Ishikawa (cell line): Measurements from ENCODE around the gene UBE2H.

ENCODE experiments used
- EP300 ChIP-seq: IDR thresholded peaks from 2 replicates; pipeline ENCODE4 v1.6.1; 2012; ENCODE audit warnings: borderline replicate concordance
- MAX ChIP-seq: IDR thresholded peaks from 2 replicates; pipeline ENCODE4 v1.6.1; 2012
- NFIC ChIP-seq: IDR thresholded peaks from 2 replicates; pipeline ENCODE4 v1.6.1; 2012
- RAD21 ChIP-seq: IDR thresholded peaks from 2 replicates; pipeline ENCODE4 v1.6.1; 2012; ENCODE audit warnings: low read depth
- REST ChIP-seq: IDR thresholded peaks from 2 replicates; pipeline ENCODE4 v1.6.1; 2012; ENCODE audit warnings: low read depth, mild to moderate bottlenecking
- TAF1 ChIP-seq: IDR thresholded peaks from 2 replicates; pipeline ENCODE4 v1.6.1; 2012; ENCODE audit warnings: low read depth, mild to moderate bottlenecking
- USF1 ChIP-seq: IDR thresholded peaks from 2 replicates; pipeline ENCODE4 v1.6.1; 2012
- YY1 ChIP-seq: IDR thresholded peaks from 2 replicates; pipeline ENCODE4 v1.6.1; 2012; ENCODE audit warnings: low read depth
- ZBTB7A ChIP-seq: IDR thresholded peaks from 2 replicates; pipeline ENCODE4 v1.6.1; 2012; ENCODE audit warnings: low read depth

GRCh38 chr7:129851174-129851573 is 101.6 kb downstream of the UBE2H start:
- TF ChIP-seq RAD21 (no peak), USF1 (no peak), YY1 (no peak), REST (no peak), NFIC (no peak), MAX (no peak), TAF1 (no peak), ZBTB7A (no peak), EP300 (no peak)
